ENCODE data around the gene MAD2L2. TPM values are rescaled to one million over a fixed set of nuclear protein-coding genes. Genes with fewer than 3 reads are reported as not detected.

Gene MAD2L2
- total RNA-seq, 1 experiment from 2014 or later = 283 TPM

DNA sequence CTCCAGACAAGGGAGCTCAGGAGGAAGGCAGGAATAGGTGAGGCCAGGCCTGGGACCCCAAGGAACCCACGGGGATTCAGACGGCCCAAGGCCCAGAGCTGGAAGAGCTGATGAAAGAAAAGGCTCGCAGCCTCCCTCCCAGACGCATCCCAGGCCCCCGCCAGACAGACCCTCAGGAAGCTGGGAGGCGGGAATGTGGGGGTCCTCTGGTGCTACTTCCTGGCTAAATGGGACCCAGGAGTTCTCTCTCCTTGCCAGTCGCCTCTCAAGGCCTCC lies 27.1 kb downstream of the MAD2L2 start:
- TF ChIP-seq, protein P1, sequence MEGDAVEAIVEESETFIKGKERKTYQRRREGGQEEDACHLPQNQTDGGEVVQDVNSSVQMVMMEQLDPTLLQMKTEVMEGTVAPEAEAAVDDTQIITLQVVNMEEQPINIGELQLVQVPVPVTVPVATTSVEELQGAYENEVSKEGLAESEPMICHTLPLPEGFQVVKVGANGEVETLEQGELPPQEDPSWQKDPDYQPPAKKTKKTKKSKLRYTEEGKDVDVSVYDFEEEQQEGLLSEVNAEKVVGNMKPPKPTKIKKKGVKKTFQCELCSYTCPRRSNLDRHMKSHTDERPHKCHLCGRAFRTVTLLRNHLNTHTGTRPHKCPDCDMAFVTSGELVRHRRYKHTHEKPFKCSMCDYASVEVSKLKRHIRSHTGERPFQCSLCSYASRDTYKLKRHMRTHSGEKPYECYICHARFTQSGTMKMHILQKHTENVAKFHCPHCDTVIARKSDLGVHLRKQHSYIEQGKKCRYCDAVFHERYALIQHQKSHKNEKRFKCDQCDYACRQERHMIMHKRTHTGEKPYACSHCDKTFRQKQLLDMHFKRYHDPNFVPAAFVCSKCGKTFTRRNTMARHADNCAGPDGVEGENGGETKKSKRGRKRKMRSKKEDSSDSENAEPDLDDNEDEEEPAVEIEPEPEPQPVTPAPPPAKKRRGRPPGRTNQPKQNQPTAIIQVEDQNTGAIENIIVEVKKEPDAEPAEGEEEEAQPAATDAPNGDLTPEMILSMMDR (conservative IDR thresholded peaks at IDR 0.05) = no peak
- Histone ChIP-seq H2BK15ac (ENCODE audit: low read depth, low read length) (no peak overlapping the region), H3K9ac (ENCODE audit: extremely low read depth, insufficient read length, low read length) (no peak overlapping the region), H2BK12ac (ENCODE audit: insufficient read length, low read depth, low read length) (no peak overlapping the region), H3K23me2 (ENCODE audit: insufficient read length, low read depth, low read length, poor library complexity, severe bottlenecking) (peaks cover 9% of the 10 kb centered on the region), H3K79me1 (ENCODE audit: insufficient read depth, low read depth, low read length, poor library complexity, severe bottlenecking) (no peaks in the 10 kb centered on the region), H4K8ac (replicated peaks; ENCODE audit: insufficient read length, low read depth, low read length) (no peak overlapping the region), H2AFZ (ENCODE audit: low read length) (no peak overlapping the region), H3K4ac (ENCODE audit: low read depth, low read length) (no peak overlapping the region), H2BK120ac (ENCODE audit: low read depth, low read length, poor library complexity, severe bottlenecking) (no peak overlapping the region), H3K9me3 (ENCODE audit: control insufficient read depth, low read depth, low read length) (no peaks in the 10 kb centered on the region), H2BK20ac (ENCODE audit: low read depth, low read length, poor library complexity, severe bottlenecking) (no peak overlapping the region), H3K23ac (ENCODE audit: insufficient read length, low read depth, low read length) (no peak overlapping the region), H3K18ac (ENCODE audit: insufficient read length, low read depth, low read length) (no peak overlapping the region), H3K79me2 (ENCODE audit: insufficient read depth, low read length) (no peaks in the 10 kb centered on the region), H3K4me2 (ENCODE audit: insufficient read depth, insufficient read length, low read length) (peak overlapping the region; percentile 42), H4K20me1 (ENCODE audit: control insufficient read depth, insufficient read depth, insufficient read length) (no peaks in the 10 kb centered on the region), H3K4me1 (ENCODE audit: insufficient read depth, low read length) (no peaks in the 10 kb centered on the region; the same call in 1 of the 2 replicates), H3K14ac (ENCODE audit: insufficient read depth, low read length) (no peak overlapping the region), H4K5ac (ENCODE audit: insufficient read length, low read depth, low read length) (no peak overlapping the region), H2AK5ac (ENCODE audit: insufficient read length, low read length) (no peak overlapping the region), H2BK5ac (ENCODE audit: insufficient read length, low read length) (no peak overlapping the region), H3T11ph (ENCODE audit: low read length) (no peak overlapping the region), H3K56ac (ENCODE audit: insufficient read length, low read depth, low read length) (no peak overlapping the region), H3K27ac (ENCODE audit: insufficient read length, low read depth, low read length) (no peak overlapping the region), H3K27me3 (ENCODE audit: insufficient read depth, low read length) (no peaks in the 10 kb centered on the region; the same call in 1 of the 2 replicates), H4K91ac (ENCODE audit: insufficient read length, low read depth, low read length) (no peak overlapping the region)
- H3K4me3 Mint-ChIP-seq = peak overlapping the region; percentile 64 to 81
- no peak for DNase-seq
- peaks cover 46% of the 10 kb centered on the region for H3K27me3 Mint-ChIP-seq (ENCODE audit: low read depth)
- H3K4me1 Mint-ChIP-seq = peaks cover 26 to 31% of the 10 kb centered on the region in 2 experiments
- no peak overlapping the region for H3K27ac Mint-ChIP-seq
- H3K9me3 Mint-ChIP-seq = no peaks in the 10 kb centered on the region
- H3K36me3 Mint-ChIP-seq (ENCODE audit: insufficient read depth in 1 of 3, low read depth in 3 of 3) = peaks cover 6 to 24% (median 16%) of the 10 kb centered on the region in 3 experiments
- no CpG with 5 or more reads among the region's 7 CpGs for WGBS (ENCODE audit: extremely low coverage, insufficient read length, low lambda C conversion rate)

All from H9 (cell line).